Spleen (tissue), 7 donors: ENCODE data around the gene ADORA1.

ENCODE experiments used
- CTCF ChIP-seq, 11 experiments: fragments of 200-600 bp in 7 of 11; fragments of 450-650 bp in 4 of 11; sonication (generic) in 4 of 11; IDR thresholded peaks in 8 of 11; conservative IDR thresholded peaks in 3 of 11; 1 replicate in 7 of 11; 2 replicates in 4 of 11; pipeline versions ENCODE4 v1.4.0 to v1.8.0; 2016 to 2021; ENCODE audit warnings: antibody characterized with exemption in 11 of 11, inconsistent platforms in 4 of 11, mild to moderate bottlenecking in 1 of 11
- POLR2A ChIP-seq, 3 donors: fragments of 450-650 bp; IDR thresholded peaks; one replicate each; pipeline ENCODE4 v1.5.1; 2017; ENCODE audit warnings: antibody characterized with exemption in 3 of 3, mild to moderate bottlenecking in 1 of 3
- POLR2AphosphoS5 ChIP-seq, 3 donors: sonication (generic); formaldehyde crosslinking; IDR thresholded peaks; one replicate each; pipeline ENCODE4 v1.5.1; 2017; ENCODE audit warnings: antibody characterized with exemption in 3 of 3
- donor health status: DM: no; HTN: no; CAD: no; lungs with moderate emphysema.
- donor health status: DM: no; HTN: no; CAD: no.
- donor health status: DM: no; HTN: no; CAD: no.

DNA sequence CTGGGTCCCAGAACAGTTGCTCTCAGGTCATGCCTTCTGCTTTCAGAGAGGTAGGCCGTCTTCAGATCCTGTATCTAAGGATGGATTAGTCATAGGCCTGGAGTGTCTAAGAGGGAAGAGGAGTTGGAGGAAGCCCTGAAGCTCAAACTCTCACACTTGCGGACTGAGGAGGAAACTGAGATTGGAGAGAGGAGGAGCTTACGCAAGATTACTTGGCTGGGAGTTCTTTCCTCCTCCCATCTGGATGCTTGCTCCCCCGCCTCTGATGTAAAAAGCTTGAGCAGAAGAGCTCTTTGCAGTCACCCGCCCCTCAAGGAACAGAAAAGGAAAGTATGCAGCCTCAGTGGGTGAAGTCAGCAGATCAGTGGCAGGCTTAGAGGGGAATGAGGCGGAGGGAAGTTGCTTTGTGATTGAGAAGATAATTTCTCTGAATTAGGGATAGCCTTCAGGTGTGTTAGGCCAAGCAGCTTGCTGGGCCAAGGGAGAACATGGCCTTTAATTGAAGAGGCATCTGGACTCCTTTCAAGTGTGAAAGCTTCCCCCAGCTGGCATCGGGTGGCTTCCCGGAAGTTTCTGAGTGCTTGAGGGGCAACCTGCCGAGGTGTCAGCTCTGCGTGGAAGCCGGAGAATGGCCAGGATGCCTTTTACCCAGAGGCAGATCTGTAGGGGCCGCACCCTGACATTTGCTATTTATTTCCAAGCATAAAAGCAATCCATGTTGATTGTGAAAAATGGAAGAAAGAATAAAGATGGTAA lies 6.6 kb downstream of the ADORA1 start:
- no peak for TF ChIP-seq CTCF (IDR thresholded peaks at IDR 0.05 in 8 of 11, conservative IDR thresholded peaks at IDR 0.05 in 3 of 11)
- TF ChIP-seq POLR2A (IDR thresholded peaks at IDR 0.05), result no peak
- peak in 1 of 3 donors; percentile 38 for TF ChIP-seq POLR2AphosphoS5 (IDR thresholded peaks at IDR 0.05)
